ENCODE results near the gene TSSK2. TPM values are rescaled to one million over a fixed set of nuclear protein-coding genes. Genes with fewer than 3 reads are reported as not detected.

TSSK2 gene
- total RNA-seq, 1 experiment from 2014 or later = not detected

- H3K9me3 ChIP-seq (ENCODE audit: control insufficient read depth, insufficient read depth, low read depth, low read length) = no peaks in the 10 kb centered on the region
- H3K4me3 ChIP-seq (ENCODE audit: low read depth in 2 of 2, low read length in 2 of 2) = no peak overlapping the region
- no peaks in the 10 kb centered on the region for H3K4me1 ChIP-seq (ENCODE audit: control insufficient read depth, insufficient read depth, low read length)
- H3K27me3 ChIP-seq (ENCODE audit: control insufficient read depth, insufficient read depth, low read length) = no peaks in the 10 kb centered on the region
- no TSS peak for BruUV-seq (replicated peaks)
- in situ Hi-C loops (cut with HindIII; ENCODE audit: low pct_unique_long_range_greater_than_20kb, low sequenced_read_pairs) = no loop called here
- TF ChIP-seq SIN3A (IDR thresholded peaks at IDR 0.05; ENCODE audit: borderline replicate concordance, insufficient read depth, low read depth, low read length) = no peak
- TF ChIP-seq, protein P1, sequence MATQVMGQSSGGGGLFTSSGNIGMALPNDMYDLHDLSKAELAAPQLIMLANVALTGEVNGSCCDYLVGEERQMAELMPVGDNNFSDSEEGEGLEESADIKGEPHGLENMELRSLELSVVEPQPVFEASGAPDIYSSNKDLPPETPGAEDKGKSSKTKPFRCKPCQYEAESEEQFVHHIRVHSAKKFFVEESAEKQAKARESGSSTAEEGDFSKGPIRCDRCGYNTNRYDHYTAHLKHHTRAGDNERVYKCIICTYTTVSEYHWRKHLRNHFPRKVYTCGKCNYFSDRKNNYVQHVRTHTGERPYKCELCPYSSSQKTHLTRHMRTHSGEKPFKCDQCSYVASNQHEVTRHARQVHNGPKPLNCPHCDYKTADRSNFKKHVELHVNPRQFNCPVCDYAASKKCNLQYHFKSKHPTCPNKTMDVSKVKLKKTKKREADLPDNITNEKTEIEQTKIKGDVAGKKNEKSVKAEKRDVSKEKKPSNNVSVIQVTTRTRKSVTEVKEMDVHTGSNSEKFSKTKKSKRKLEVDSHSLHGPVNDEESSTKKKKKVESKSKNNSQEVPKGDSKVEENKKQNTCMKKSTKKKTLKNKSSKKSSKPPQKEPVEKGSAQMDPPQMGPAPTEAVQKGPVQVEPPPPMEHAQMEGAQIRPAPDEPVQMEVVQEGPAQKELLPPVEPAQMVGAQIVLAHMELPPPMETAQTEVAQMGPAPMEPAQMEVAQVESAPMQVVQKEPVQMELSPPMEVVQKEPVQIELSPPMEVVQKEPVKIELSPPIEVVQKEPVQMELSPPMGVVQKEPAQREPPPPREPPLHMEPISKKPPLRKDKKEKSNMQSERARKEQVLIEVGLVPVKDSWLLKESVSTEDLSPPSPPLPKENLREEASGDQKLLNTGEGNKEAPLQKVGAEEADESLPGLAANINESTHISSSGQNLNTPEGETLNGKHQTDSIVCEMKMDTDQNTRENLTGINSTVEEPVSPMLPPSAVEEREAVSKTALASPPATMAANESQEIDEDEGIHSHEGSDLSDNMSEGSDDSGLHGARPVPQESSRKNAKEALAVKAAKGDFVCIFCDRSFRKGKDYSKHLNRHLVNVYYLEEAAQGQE (IDR thresholded peaks at IDR 0.05; ENCODE audit: insufficient read depth in 1 of 2, low read depth in 2 of 2, low read length in 1 of 2) = no peak
- TF ChIP-seq POLR2AphosphoS5 (IDR thresholded peaks at IDR 0.05; ENCODE audit: low read depth, low read length) = no peak
- no peak for TF ChIP-seq TCF7L2 (IDR thresholded peaks at IDR 0.05; ENCODE audit: low read depth, low read length)
- TF ChIP-seq, protein P2, sequence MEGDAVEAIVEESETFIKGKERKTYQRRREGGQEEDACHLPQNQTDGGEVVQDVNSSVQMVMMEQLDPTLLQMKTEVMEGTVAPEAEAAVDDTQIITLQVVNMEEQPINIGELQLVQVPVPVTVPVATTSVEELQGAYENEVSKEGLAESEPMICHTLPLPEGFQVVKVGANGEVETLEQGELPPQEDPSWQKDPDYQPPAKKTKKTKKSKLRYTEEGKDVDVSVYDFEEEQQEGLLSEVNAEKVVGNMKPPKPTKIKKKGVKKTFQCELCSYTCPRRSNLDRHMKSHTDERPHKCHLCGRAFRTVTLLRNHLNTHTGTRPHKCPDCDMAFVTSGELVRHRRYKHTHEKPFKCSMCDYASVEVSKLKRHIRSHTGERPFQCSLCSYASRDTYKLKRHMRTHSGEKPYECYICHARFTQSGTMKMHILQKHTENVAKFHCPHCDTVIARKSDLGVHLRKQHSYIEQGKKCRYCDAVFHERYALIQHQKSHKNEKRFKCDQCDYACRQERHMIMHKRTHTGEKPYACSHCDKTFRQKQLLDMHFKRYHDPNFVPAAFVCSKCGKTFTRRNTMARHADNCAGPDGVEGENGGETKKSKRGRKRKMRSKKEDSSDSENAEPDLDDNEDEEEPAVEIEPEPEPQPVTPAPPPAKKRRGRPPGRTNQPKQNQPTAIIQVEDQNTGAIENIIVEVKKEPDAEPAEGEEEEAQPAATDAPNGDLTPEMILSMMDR (IDR thresholded peaks at IDR 0.05) = no peak
- no peaks in the 10 kb centered on the region for H3K36me3 ChIP-seq (ENCODE audit: control insufficient read depth, insufficient read depth, low read length)
- DNase-seq (ENCODE audit: low read depth, low spot score) (no peak), ATAC-seq (no peak)
- intact Hi-C loops (cut with micrococcal nuclease; ENCODE audit: unreplicated experiment) = no loop called here
- ChIA-PET CTCF (no interaction called here), POLR2A (no interaction called here)
- no peak overlapping the region for H3K27ac ChIP-seq (ENCODE audit: low read length)
Measured at GRCh38 chr22:19097518-19097917, 33.6 kb upstream of the TSSK2 start.

DNA sequence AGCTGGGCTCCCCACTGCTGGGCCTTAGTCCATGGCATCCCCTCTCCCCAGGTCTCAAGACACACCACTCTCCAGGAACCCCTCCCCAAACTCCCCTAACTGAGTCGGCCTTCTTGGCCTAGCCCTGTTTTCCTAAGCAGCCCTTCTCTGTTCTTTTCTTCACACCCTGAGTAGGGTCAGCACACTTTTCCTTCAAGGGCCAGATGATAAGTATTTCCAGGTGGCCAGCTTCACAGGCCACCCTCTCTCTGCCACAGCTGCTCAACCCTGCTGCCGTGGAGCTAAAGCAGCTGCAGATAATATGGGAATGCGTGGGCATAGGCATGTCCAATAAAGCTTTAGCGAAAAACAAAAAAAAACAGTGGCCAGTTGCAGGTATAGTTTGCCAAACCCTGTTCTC, 33.0 kb upstream of the TSSK2 start:
- in situ Hi-C loops (cut with HindIII; ENCODE audit: low pct_unique_long_range_greater_than_20kb, low sequenced_read_pairs) = no loop called here
- intact Hi-C loops (cut with micrococcal nuclease; ENCODE audit: unreplicated experiment) = no loop called here
- Histone ChIP-seq H3K4me3 (ENCODE audit: low read depth in 2 of 2, low read length in 2 of 2) (no peak overlapping the region), H3K36me3 (ENCODE audit: control insufficient read depth, insufficient read depth, low read length) (no peaks in the 10 kb centered on the region), H3K9me3 (ENCODE audit: control insufficient read depth, insufficient read depth, low read depth, low read length) (no peaks in the 10 kb centered on the region), H3K27ac (ENCODE audit: low read length) (no peak overlapping the region), H3K4me1 (ENCODE audit: control insufficient read depth, insufficient read depth, low read length) (no peaks in the 10 kb centered on the region), H3K27me3 (ENCODE audit: control insufficient read depth, insufficient read depth, low read length) (no peaks in the 10 kb centered on the region)
- no peak for ATAC-seq
- no TSS peak for BruUV-seq (replicated peaks)
- DNase-seq (ENCODE audit: low read depth, low spot score) = no peak
- CTCF ChIA-PET = interaction anchor here (0.6 kb wide), 1 partner anchor 59 kb away, joined by 3 read pairs; no protein-coding TSS in a partner anchor
- TF ChIP-seq TCF7L2 (IDR thresholded peaks at IDR 0.05; ENCODE audit: low read depth, low read length) (no peak), SIN3A (IDR thresholded peaks at IDR 0.05; ENCODE audit: borderline replicate concordance, insufficient read depth, low read depth, low read length) (no peak), POLR2AphosphoS5 (IDR thresholded peaks at IDR 0.05; ENCODE audit: low read depth, low read length) (no peak)
- TF ChIP-seq, protein P2 (IDR thresholded peaks at IDR 0.05) = no peak
- TF ChIP-seq, protein P1 (IDR thresholded peaks at IDR 0.05; ENCODE audit: insufficient read depth in 1 of 2, low read depth in 2 of 2, low read length in 1 of 2) = no peak
- POLR2A ChIA-PET = no interaction called here
